GM23338 (cell line): ENCODE measurements around the gene ZFYVE26. TPM values are rescaled to one million over a fixed set of nuclear protein-coding genes. Genes with fewer than 3 reads are reported as not detected.

ENCODE experiments used
- ATAC-seq: fragments of 200-7000 bp; cut with Tn5 transposase; 3 replicates; pipeline ENCODE4 v1.9.1; 2020
- DNase-seq: peaks from one replicate; pipeline ENCODE4 v3.0.0-alpha.2; 2015; ENCODE audit warnings: low spot score
- H2AFZ ChIP-seq: fragments of 200-600 bp; sonication (generic); 2 replicates; pipeline ENCODE4 v1.8.0; 2016; ENCODE audit warnings: antibody characterized with exemption, mild to moderate bottlenecking, moderate library complexity
- H3F3A ChIP-seq: fragments of 200-600 bp; sonication (generic); replicated peaks from 2 replicates; pipeline ENCODE4 v1.8.0; 2017; ENCODE audit warnings: antibody characterized with exemption, mixed run types, low read depth
- H3K27ac ChIP-seq: fragments of 200-600 bp; sonication (generic); 2 replicates; pipeline ENCODE4 v1.6.1; 2016; ENCODE audit warnings: low read depth
- H3K27me3 ChIP-seq: fragments of 200-600 bp; sonication (generic); 2 replicates; pipeline ENCODE4 v1.8.0; 2016; ENCODE audit warnings: mild to moderate bottlenecking, mixed run types, moderate library complexity; ENCODE audit not compliant: insufficient read depth
- H3K36me3 ChIP-seq: fragments of 200-600 bp; sonication (generic); 2 replicates; pipeline ENCODE4 v1.8.0; 2016; ENCODE audit warnings: mild to moderate bottlenecking; ENCODE audit not compliant: insufficient read depth
- H3K4me1 ChIP-seq: fragments of 200-600 bp; sonication (generic); 2 replicates; pipeline ENCODE4 v1.8.0; 2016; ENCODE audit warnings: mild to moderate bottlenecking, moderate library complexity; ENCODE audit not compliant: insufficient read depth
- H3K4me2 ChIP-seq: fragments of 200-600 bp; sonication (generic); 2 replicates; pipeline ENCODE4 v1.7.1; 2017; ENCODE audit warnings: mixed run types
- H3K4me3 ChIP-seq: fragments of 200-600 bp; sonication (generic); 2 replicates; pipeline ENCODE4 v1.6.1; 2016; ENCODE audit warnings: mixed run types
- H3K79me2 ChIP-seq: fragments of 200-600 bp; sonication (generic); replicated peaks from 2 replicates; pipeline ENCODE4 v1.8.0; 2017; ENCODE audit warnings: mild to moderate bottlenecking; ENCODE audit not compliant: insufficient read depth
- H3K9me2 ChIP-seq: fragments of 200-600 bp; sonication (generic); 2 replicates; pipeline ENCODE4 v1.8.0; 2017; ENCODE audit not compliant: insufficient read depth
- H4K20me1 ChIP-seq: fragments of 200-600 bp; sonication (generic); replicated peaks from 2 replicates; pipeline ENCODE4 v1.8.0; 2017; ENCODE audit warnings: mild to moderate bottlenecking; ENCODE audit not compliant: insufficient read depth
- H3K27ac Mint-ChIP-seq: 2 replicates; pipeline ENCODE4 v1.8.0; 2020; ENCODE audit warnings: inconsistent platforms, mild to moderate bottlenecking, moderate library complexity, mixed read lengths
- H3K27me3 Mint-ChIP-seq: 3 replicates; pipeline ENCODE4 v1.8.0; 2022; ENCODE audit warnings: low read depth, mild to moderate bottlenecking, moderate library complexity, mixed read lengths, inconsistent platforms; ENCODE audit not compliant: insufficient read depth, poor library complexity
- H3K36me3 Mint-ChIP-seq: 3 replicates; pipeline ENCODE4 v1.8.0; 2021; ENCODE audit warnings: low read depth, mild to moderate bottlenecking, inconsistent platforms, moderate library complexity, mixed read lengths
- H3K4me1 Mint-ChIP-seq: 3 replicates; pipeline ENCODE4 v1.8.0; 2020; ENCODE audit warnings: mild to moderate bottlenecking, inconsistent platforms, mixed read lengths
- H3K4me3 Mint-ChIP-seq: 3 replicates; pipeline ENCODE4 v1.8.0; 2021; ENCODE audit warnings: moderate library complexity, mild to moderate bottlenecking, inconsistent platforms, mixed read lengths
- H3K9me3 Mint-ChIP-seq: 3 replicates; pipeline ENCODE4 v1.8.0; 2020; ENCODE audit warnings: moderate library complexity, mild to moderate bottlenecking, inconsistent platforms, mixed read lengths
- CTCF ChIP-seq, 2 experiments: fragments of 200-600 bp in 1 of 2; sonication (generic) in 1 of 2; conservative IDR thresholded peaks; 2 replicates each; pipeline versions ENCODE4 v1.5.1 to v1.6.1; 2016 to 2017; ENCODE audit warnings: antibody characterized with exemption in 2 of 2, low read depth in 2 of 2, mild to moderate bottlenecking in 2 of 2, moderate library complexity in 1 of 2
- ETS1 ChIP-seq: IDR thresholded peaks from 2 replicates; pipeline ENCODE4 v1.6.1; 2016; ENCODE audit warnings: antibody characterized with exemption
- EZH2 ChIP-seq: fragments of 200-600 bp; sonication (generic); IDR thresholded peaks from one replicate; pipeline ENCODE4 v1.8.0; 2017; ENCODE audit warnings: antibody characterized with exemption, mild to moderate bottlenecking, low read depth; ENCODE audit not compliant: unreplicated experiment
- POLR2AphosphoS5 ChIP-seq: IDR thresholded peaks from 2 replicates; pipeline ENCODE4 v1.6.1; 2016; ENCODE audit warnings: antibody characterized with exemption, low read depth
- STAT1 ChIP-seq: IDR thresholded peaks from one replicate; pipeline ENCODE4 v1.6.1; 2016; ENCODE audit warnings: antibody characterized with exemption; ENCODE audit not compliant: unreplicated experiment
- ZNF114 ChIP-seq: fragments of 250-450 bp; sonication (Bioruptor Pico); IDR thresholded peaks from 2 replicates; pipeline ENCODE4 v1.5.0; 2020; ENCODE audit warnings: mild to moderate bottlenecking, moderate library complexity
- ZNF331 ChIP-seq: fragments of 250-450 bp; sonication (Bioruptor Pico); IDR thresholded peaks from 2 replicates; pipeline ENCODE4 v1.5.0; 2020; ENCODE audit warnings: low read depth, mild to moderate bottlenecking, moderate library complexity
- ZNF462 ChIP-seq: fragments of 250-450 bp; sonication (Bioruptor Pico); IDR thresholded peaks from 2 replicates; pipeline ENCODE4 v1.5.0; 2020; ENCODE audit warnings: mild to moderate bottlenecking, moderate library complexity
- polyA plus RNA-seq: library from polyadenylated mRNA; unstranded; fragments of >200 nt; fragmentation: Nextera tagmentation; extraction: Ambion mirVana; gene quantifications from 2 replicates; pipeline ENCODE4 v1.2.1, GENCODE V29; 2016
- total RNA-seq: library from RNA; depleted of rRNA; stranded (reverse); fragments of >200 nt; shearing (Covaris generic); gene quantifications from 2 replicates; pipeline ENCODE4 v1.2.3, GENCODE V29; 2014

ZFYVE26 gene
- total and polyA plus RNA-seq, 2 experiments from 2014 or later = 5.6 to 36.0 TPM

- Mint-ChIP-seq H3K27me3 (peaks cover 6% of the 10 kb centered on the region), H3K36me3 (no peaks in the 10 kb centered on the region), H3K9me3 (no peaks in the 10 kb centered on the region; the same call in 2 of the 3 replicates), H3K4me3 (peak overlapping the region; percentile 58), H3K4me1 (peaks cover 23% of the 10 kb centered on the region), H3K27ac (peak overlapping the region; percentile 91)
- H2AFZ ChIP-seq = peak overlapping the region; percentile 70
- peak overlapping the region; percentile 57 for H3K4me2 ChIP-seq
- no peak overlapping the region for H3K27ac ChIP-seq
- DNase-seq (peak; percentile 87), ATAC-seq (peak; percentile 99)
- no peaks in the 10 kb centered on the region for H4K20me1 ChIP-seq
- H3K9me2 ChIP-seq = no peaks in the 10 kb centered on the region
- H3K36me3 ChIP-seq = no peaks in the 10 kb centered on the region
- H3F3A ChIP-seq = no peaks in the 10 kb centered on the region
- H3K4me1 ChIP-seq = peaks cover 20% of the 10 kb centered on the region
- TF ChIP-seq CTCF (conservative IDR thresholded peaks at IDR 0.05; ENCODE audit: low read depth in 2 of 2) (peak in 1 of 2 experiments; percentile 27; a peak in 1 of 4 replicates), ZNF331 (CRISPR knock-in tag) (no peak), POLR2AphosphoS5 (peak; percentile 69)
- H3K79me2 ChIP-seq = no peaks in the 10 kb centered on the region
- H3K27me3 ChIP-seq = no peaks in the 10 kb centered on the region
- H3K4me3 ChIP-seq = peak overlapping the region; percentile 27
Measured at GRCh38 chr14:67729072-67729885, 87.1 kb downstream of the ZFYVE26 start.

GRCh38 chr14:67728258-67728657, 88.1 kb downstream of the ZFYVE26 start:
- no peak overlapping the region for H2AFZ ChIP-seq
- H3K4me1 ChIP-seq = peaks cover 18% of the 10 kb centered on the region
- Mint-ChIP-seq H3K4me3 (no peak overlapping the region; the same call in 2 of the 3 replicates), H3K9me3 (no peaks in the 10 kb centered on the region; the same call in 2 of the 3 replicates), H3K27me3 (peaks cover 7% of the 10 kb centered on the region), H3K27ac (no peak overlapping the region), H3K36me3 (no peaks in the 10 kb centered on the region), H3K4me1 (peaks cover 20% of the 10 kb centered on the region)
- no peaks in the 10 kb centered on the region for H3F3A ChIP-seq
- no peak overlapping the region for H3K27ac ChIP-seq
- no peak for TF ChIP-seq POLR2AphosphoS5
- no peak for TF ChIP-seq ETS1
- TF ChIP-seq STAT1 = no peak
- no peak for TF ChIP-seq ZNF462 (CRISPR knock-in tag)
- TF ChIP-seq EZH2 = no peak
- TF ChIP-seq ZNF114 (CRISPR knock-in tag) = no peak
- H3K9me2 ChIP-seq = no peaks in the 10 kb centered on the region
- no peaks in the 10 kb centered on the region for H4K20me1 ChIP-seq
- H3K4me2 ChIP-seq = peak overlapping the region; percentile 40
- DNase-seq (no peak), ATAC-seq (no peak)
- H3K79me2 ChIP-seq = no peaks in the 10 kb centered on the region
- no peaks in the 10 kb centered on the region for H3K27me3 ChIP-seq
- no peak overlapping the region for H3K4me3 ChIP-seq
- H3K36me3 ChIP-seq = no peaks in the 10 kb centered on the region
